Parathyroid adenoma (tissue), 2 donors: ENCODE results near the gene CNR1.

Experiments used
- H2AFZ ChIP-seq: fragments of 300-600 bp; sonication (generic); one replicate; pipeline ENCODE4 v1.7.0; 2017; ENCODE audit warnings: antibody characterized with exemption, mild to moderate bottlenecking
- H3K27ac ChIP-seq: fragments of 300-600 bp; sonication (generic); one replicate; pipeline ENCODE4 v1.7.0; 2017
- H3K27me3 ChIP-seq: fragments of 300-600 bp; sonication (generic); one replicate; pipeline ENCODE4 v1.7.0; 2017; ENCODE audit warnings: low read length; ENCODE audit not compliant: control insufficient read depth, insufficient read depth
- H3K36me3 ChIP-seq: fragments of 300-600 bp; sonication (generic); one replicate; pipeline ENCODE4 v1.7.0; 2017; ENCODE audit warnings: low read length; ENCODE audit not compliant: control insufficient read depth, insufficient read depth
- H3K4me1 ChIP-seq: fragments of 300-600 bp; sonication (generic); one replicate; pipeline ENCODE4 v1.7.0; 2017; ENCODE audit warnings: control low read depth
- H3K4me2 ChIP-seq: fragments of 300-600 bp; sonication (generic); one replicate; pipeline ENCODE4 v1.7.0; 2017; ENCODE audit warnings: low read length
- H3K4me3 ChIP-seq: fragments of 300-600 bp; sonication (generic); one replicate; pipeline ENCODE4 v1.7.0; 2017; ENCODE audit warnings: low read depth, low read length
- H3K79me2 ChIP-seq: fragments of 300-600 bp; sonication (generic); one replicate; pipeline ENCODE4 v1.7.0; 2017; ENCODE audit warnings: control low read depth
- H3K9ac ChIP-seq: fragments of 300-600 bp; sonication (generic); one replicate; pipeline ENCODE4 v1.7.0; 2017; ENCODE audit warnings: mild to moderate bottlenecking
- H3K9me3 ChIP-seq: fragments of 300-600 bp; sonication (generic); one replicate; pipeline ENCODE4 v1.7.0; 2017; ENCODE audit warnings: low read length; ENCODE audit not compliant: control insufficient read depth
- TF ChIP-seq, protein P1 (sequence below): fragments of 300-600 bp; sonication (generic); IDR thresholded peaks from one replicate; pipeline ENCODE4 v1.7.0; 2017; ENCODE audit warnings: antibody characterized with exemption, mild to moderate bottlenecking
- donor health status: primary hyperparathyroidism.

Gene CNR1

DNA sequence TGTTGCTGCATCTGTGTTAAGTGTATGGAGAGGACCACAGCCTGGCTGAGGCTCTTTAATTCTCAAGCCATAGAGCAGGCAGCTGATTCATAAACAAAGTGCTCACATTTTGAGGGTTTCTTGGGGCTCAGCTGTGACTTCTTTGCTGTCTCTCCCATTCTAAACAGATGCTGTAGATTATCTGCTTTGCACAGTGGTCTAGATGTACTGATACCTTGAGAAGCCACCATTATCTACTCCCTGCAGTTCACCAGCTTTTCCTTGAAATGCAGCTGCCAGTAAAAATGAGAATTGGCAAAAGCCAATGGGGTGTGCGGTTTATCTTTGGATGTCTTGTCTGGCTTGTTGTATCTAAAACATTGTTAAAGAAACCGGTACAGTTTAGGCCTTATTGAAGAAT lies 5.2 kb upstream of the CNR1 start:
- Histone ChIP-seq H3K4me2 (no peak overlapping the region), H3K27me3 (peaks cover 4% of the 10 kb centered on the region), H3K4me1 (no peaks in the 10 kb centered on the region), H3K27ac (no peak overlapping the region), H2AFZ (no peak overlapping the region), H3K4me3 (no peak overlapping the region), H3K9ac (no peak overlapping the region), H3K79me2 (no peaks in the 10 kb centered on the region), H3K36me3 (no peaks in the 10 kb centered on the region), H3K9me3 (no peaks in the 10 kb centered on the region)
- TF ChIP-seq, protein P1, sequence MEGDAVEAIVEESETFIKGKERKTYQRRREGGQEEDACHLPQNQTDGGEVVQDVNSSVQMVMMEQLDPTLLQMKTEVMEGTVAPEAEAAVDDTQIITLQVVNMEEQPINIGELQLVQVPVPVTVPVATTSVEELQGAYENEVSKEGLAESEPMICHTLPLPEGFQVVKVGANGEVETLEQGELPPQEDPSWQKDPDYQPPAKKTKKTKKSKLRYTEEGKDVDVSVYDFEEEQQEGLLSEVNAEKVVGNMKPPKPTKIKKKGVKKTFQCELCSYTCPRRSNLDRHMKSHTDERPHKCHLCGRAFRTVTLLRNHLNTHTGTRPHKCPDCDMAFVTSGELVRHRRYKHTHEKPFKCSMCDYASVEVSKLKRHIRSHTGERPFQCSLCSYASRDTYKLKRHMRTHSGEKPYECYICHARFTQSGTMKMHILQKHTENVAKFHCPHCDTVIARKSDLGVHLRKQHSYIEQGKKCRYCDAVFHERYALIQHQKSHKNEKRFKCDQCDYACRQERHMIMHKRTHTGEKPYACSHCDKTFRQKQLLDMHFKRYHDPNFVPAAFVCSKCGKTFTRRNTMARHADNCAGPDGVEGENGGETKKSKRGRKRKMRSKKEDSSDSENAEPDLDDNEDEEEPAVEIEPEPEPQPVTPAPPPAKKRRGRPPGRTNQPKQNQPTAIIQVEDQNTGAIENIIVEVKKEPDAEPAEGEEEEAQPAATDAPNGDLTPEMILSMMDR: no peak

DNA sequence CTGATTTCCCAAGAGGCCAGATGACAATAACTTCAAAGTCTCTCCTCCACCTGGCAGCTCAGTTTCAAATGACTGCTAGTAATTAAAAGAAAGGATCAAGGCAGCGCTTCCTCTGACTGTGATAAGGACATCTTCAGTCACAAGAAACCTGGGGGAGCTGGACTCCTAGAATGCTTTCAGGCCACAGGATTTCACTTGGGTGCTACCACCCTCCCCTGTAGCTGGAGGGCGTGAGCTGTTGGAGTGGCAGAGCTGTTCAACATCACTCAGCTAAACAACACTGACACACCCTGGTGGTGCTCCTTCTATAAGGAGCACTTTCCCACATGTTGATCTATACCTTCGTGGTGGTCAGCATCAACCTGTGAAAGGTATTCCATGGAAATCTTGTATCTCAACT lies 2.2 kb upstream of the CNR1 start:
- Histone ChIP-seq H3K9ac (no peak overlapping the region), H3K79me2 (no peaks in the 10 kb centered on the region), H3K4me1 (no peaks in the 10 kb centered on the region), H3K4me3 (no peak overlapping the region), H2AFZ (no peak overlapping the region), H3K27me3 (peaks cover 9% of the 10 kb centered on the region), H3K27ac (no peak overlapping the region), H3K4me2 (no peak overlapping the region), H3K9me3 (no peaks in the 10 kb centered on the region), H3K36me3 (no peaks in the 10 kb centered on the region)
- TF ChIP-seq, protein P1: no peak

DNA sequence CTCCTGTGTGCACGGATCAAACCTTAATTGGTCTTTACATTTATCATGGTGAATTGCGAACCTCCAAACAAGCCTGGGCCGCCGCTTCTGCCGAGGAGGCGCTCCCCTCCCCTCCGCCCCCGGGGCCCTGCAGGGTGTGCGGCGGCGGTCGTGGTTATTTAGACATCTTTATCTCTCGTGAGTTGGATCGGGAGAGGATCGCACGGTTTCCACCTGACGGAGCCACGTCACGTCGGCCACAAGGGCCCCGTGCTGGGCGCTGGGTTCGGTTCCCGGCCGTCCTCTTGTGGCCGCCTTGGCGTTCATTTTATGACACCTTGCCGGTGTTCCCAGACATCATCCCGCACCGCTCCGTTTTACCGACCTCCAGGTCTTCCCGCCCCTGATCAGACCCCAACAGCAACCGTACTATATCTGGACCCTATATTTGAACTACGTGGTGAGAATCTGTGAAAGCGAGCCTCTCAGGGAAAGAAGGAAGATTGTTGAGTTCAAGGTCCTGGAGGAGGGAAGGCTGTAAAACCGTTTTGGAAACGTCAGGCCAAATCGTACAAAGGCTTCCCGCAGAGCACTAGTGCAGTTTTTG lies 1.3 kb upstream of the CNR1 start:
- Histone ChIP-seq H3K4me2 (peak overlapping the region; percentile 61), H2AFZ (peak overlapping the region; percentile 54), H3K4me1 (no peaks in the 10 kb centered on the region), H3K9ac (no peak overlapping the region), H3K9me3 (no peaks in the 10 kb centered on the region), H3K79me2 (no peaks in the 10 kb centered on the region), H3K36me3 (no peaks in the 10 kb centered on the region), H3K4me3 (no peak overlapping the region), H3K27ac (no peak overlapping the region), H3K27me3 (peaks cover 9% of the 10 kb centered on the region)
- TF ChIP-seq, protein P1: no peak

DNA sequence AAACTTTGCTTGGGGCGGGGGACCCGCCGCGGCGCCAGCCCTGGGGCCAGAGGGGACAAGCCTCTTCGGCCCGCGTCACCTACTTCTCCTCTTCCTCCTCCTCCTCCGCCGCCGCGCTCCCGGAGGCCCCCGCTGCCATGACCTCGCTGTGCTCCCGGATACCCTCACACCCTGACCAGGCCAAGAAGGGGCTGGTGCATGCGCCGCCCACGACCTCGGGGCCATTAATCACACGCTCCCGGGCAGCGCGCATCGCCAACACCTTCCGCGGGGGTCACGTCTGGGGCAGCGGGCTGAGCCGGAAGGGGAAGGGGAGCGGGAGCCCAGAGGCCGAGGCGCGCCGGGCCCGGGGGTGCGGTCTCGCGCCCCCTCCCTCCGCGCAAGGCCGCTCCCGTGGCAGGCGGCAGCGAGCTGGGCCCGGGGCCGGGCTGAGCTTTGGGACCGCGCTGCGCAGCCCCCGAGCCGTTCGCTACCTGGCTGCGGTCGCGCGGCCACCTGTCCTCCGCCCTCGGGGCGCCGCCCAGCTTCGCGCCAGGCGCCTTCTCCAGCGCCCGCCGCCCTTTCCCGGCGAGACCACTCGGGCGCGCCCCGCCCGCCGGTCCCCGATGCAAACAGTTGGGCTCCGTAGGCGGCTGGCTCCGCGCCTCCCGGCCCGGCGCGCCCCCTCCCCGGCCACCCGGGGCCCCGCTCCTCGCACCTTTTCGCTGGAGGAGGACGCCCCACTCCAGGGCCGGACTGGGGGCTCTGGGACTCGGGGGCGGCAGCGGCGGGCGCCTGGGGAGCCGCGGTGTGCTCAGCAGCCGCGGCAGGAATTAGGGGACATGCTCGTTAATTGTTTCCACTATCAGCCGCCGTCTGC lies 575 bp upstream of the CNR1 start:
- Histone ChIP-seq H3K36me3 (no peaks in the 10 kb centered on the region), H3K79me2 (no peaks in the 10 kb centered on the region), H3K9ac (no peak overlapping the region), H3K4me1 (no peaks in the 10 kb centered on the region), H3K27me3 (peaks cover 9% of the 10 kb centered on the region), H2AFZ (peak overlapping the region; percentile 62), H3K9me3 (no peaks in the 10 kb centered on the region), H3K4me2 (peak overlapping the region; percentile 61), H3K27ac (no peak overlapping the region), H3K4me3 (peak overlapping the region; percentile 37)
- TF ChIP-seq, protein P1: no peak
